ENCODE measurements around the gene JMY. TPM values are rescaled to one million over a fixed set of nuclear protein-coding genes. Genes with fewer than 3 reads are reported as not detected.
A peak's percentile ranks its signal among the peaks of the same experiment; 100 is the strongest.

Gene JMY
- total RNA-seq, 1 donor from 2014 or later, result 11.8 TPM

- H3K9me3 ChIP-seq (replicated peaks), result no peaks in the 10 kb centered on the region
- peak overlapping the region; percentile 79 for H3K4me3 ChIP-seq
- DNase-seq, result peak; percentile 24
- H3K27ac ChIP-seq (replicated peaks), result peak overlapping the region; percentile 86
- H3K4me1 ChIP-seq, result peaks cover 70% of the 10 kb centered on the region
- no peaks in the 10 kb centered on the region for H3K27me3 ChIP-seq (ENCODE audit: low read depth)
- TF ChIP-seq CTCF (IDR thresholded peaks at IDR 0.05; ENCODE audit: borderline replicate concordance), result no peak
- no peaks in the 10 kb centered on the region for H3K36me3 ChIP-seq
- intact Hi-C loops (cut with micrococcal nuclease), result no loop called here
These were observed 1.2 kb downstream of the JMY start for GRCh38 chr5:79236970-79237739.

- H3K27ac ChIP-seq (replicated peaks), result peak overlapping the region; percentile 86
- intact Hi-C loops (cut with micrococcal nuclease), result no loop called here
- H3K4me1 ChIP-seq, result peaks cover 78% of the 10 kb centered on the region
- H3K27me3 ChIP-seq (ENCODE audit: low read depth), result no peaks in the 10 kb centered on the region
- H3K36me3 ChIP-seq, result no peaks in the 10 kb centered on the region
- H3K9me3 ChIP-seq (replicated peaks), result no peaks in the 10 kb centered on the region
- peak overlapping the region; percentile 79 for H3K4me3 ChIP-seq
- TF ChIP-seq CTCF (IDR thresholded peaks at IDR 0.05; ENCODE audit: borderline replicate concordance), result no peak
- DNase-seq, result no peak
These were observed 2.0 kb downstream of the JMY start for GRCh38 chr5:79237740-79238560.

DNA sequence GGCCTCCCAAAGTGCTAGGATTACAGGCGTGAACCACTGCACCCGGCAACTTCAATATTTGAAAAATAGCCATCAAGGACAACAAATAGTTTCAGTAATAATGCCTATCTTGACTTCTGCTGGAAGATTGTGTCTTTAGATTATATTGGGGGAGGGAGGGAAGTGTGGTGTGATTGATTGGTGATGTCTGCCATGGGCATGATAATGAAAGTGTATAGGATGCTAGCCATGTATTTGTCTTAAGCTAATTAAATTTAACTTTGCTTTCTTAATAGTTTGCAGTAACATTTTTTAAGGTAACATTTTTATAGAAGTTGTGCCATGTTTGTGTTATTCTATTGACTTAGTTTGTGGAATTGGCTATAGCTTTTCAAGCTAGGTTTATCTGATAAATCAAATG is 4.6 kb downstream of the JMY start:
- no peak overlapping the region for H3K4me3 ChIP-seq
- H3K27ac ChIP-seq (replicated peaks), result no peak overlapping the region
- no peaks in the 10 kb centered on the region for H3K36me3 ChIP-seq
- H3K9me3 ChIP-seq (replicated peaks), result no peaks in the 10 kb centered on the region
- intact Hi-C loops (cut with micrococcal nuclease), result no loop called here
- peaks cover 86% of the 10 kb centered on the region for H3K4me1 ChIP-seq
- no peaks in the 10 kb centered on the region for H3K27me3 ChIP-seq (ENCODE audit: low read depth)
- DNase-seq, result no peak
- no peak for TF ChIP-seq CTCF (IDR thresholded peaks at IDR 0.05; ENCODE audit: borderline replicate concordance)

DNA sequence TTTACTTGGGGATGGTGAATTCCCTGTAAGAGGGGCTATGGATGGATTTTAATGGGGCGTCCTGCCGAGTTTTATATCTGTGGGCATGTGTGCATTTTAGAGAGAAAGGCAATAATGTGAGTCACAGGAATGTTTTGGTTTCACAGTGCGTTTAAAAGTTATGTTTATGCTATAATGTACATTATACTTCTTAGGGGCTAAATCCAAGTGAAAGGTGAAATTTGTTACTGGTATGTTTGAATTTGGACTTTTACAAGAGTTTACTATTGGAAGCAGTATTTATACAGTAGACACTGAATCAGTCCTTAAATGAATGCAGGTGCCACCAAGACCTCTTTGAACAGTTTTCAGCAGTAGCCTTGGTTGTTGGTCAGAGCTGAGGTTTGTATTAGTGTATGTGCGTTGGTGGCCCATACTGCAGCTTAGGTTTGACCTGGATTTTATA is 5.6 kb downstream of the JMY start:
- Histone ChIP-seq H3K27ac (replicated peaks) (no peak overlapping the region), H3K27me3 (ENCODE audit: low read depth) (no peaks in the 10 kb centered on the region), H3K4me1 (peaks cover 81% of the 10 kb centered on the region), H3K4me3 (no peak overlapping the region), H3K36me3 (no peaks in the 10 kb centered on the region), H3K9me3 (replicated peaks) (no peaks in the 10 kb centered on the region)
- TF ChIP-seq CTCF (IDR thresholded peaks at IDR 0.05; ENCODE audit: borderline replicate concordance), result no peak
- intact Hi-C loops (cut with micrococcal nuclease), result no loop called here
- DNase-seq, result no peak

DNA sequence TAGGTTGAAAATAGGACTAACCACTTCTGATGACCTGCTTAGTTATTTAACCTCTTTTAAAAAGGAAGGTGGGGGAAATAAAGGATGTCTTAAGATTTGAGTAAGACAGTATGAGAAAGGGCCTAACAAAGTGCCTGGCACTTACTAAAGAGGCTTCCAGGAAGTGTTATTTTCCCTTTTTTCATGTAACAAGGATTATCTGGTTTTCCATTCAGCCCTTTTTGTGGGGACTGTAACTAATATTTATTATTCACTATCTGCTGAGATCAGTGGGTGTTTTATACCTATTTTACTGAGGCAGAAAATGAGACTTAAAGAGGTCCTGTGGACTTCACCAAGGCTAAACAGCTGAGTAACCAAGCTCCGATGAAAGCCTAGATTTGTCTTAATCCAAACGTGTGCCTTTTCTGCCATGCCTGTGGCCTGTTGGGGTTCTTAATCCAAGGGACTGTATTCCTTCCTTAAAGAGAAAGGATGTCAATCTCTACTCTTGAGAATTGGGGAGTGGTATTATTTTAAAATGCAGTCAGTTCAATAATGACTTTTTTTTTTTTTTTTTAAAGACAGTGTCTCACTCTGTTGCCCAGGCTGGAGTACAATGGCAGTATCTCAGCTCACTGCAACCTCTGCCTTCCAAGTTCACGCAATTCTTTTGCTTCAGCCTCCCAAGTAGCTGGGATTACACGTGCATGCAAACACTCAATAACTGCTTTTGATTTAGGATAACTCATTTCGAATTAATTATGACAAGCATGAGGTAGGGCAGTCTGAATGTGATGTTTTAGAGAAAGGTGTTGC is 6.5 kb downstream of the JMY start:
- Histone ChIP-seq H3K4me3 (no peak overlapping the region), H3K9me3 (replicated peaks) (no peaks in the 10 kb centered on the region), H3K27me3 (ENCODE audit: low read depth) (no peaks in the 10 kb centered on the region), H3K36me3 (no peaks in the 10 kb centered on the region), H3K27ac (replicated peaks) (no peak overlapping the region), H3K4me1 (peaks cover 74% of the 10 kb centered on the region)
- DNase-seq, result no peak
- TF ChIP-seq CTCF (IDR thresholded peaks at IDR 0.05; ENCODE audit: borderline replicate concordance), result no peak
- intact Hi-C loops (cut with micrococcal nuclease), result no loop called here

Data from left ventricle myocardium inferior (tissue), 1 donor.